H1 (cell line): ENCODE results near the gene KCNK15. TPM values are rescaled to one million over a fixed set of nuclear protein-coding genes. Genes with fewer than 3 reads are reported as not detected.

Experiments used
- CTCF ChIA-PET: fragments of 300-600 bp; sonication (Branson Sonifier 250); formaldehyde crosslinking; loops from one replicate; lab custom pipeline; 2021; ENCODE audit not compliant: partially characterized antibody; lab: Charles Lee
- POLR2A ChIA-PET: fragments of 300-600 bp; sonication (Branson Sonifier 250); formaldehyde crosslinking; loops from one replicate; lab custom pipeline; 2021; ENCODE audit warnings: inconsistent platforms; ENCODE audit not compliant: partially characterized antibody; lab: Charles Lee
- DNase-seq, 2 experiments: peaks; one replicate each; pipeline versions ENCODE4 v3.0.0 to v3.0.0-alpha.2; 2010 to 2022; ENCODE audit warnings: low spot score in 2 of 2, low read depth in 1 of 2, mixed read lengths in 1 of 2
- FAIRE-seq: peaks from 2 replicates; lab custom pipeline; 2011; peaks lifted over from hg19 to GRCh38; lab: Jason Lieb, UNC
- H2AFZ ChIP-seq: 2 replicates; pipeline ENCODE4 v1.8.1; 2012; ENCODE audit warnings: low read length, inconsistent platforms
- H2AK5ac ChIP-seq: 2 replicates; pipeline ENCODE4 v1.6.1; 2013; ENCODE audit warnings: low read depth, low read length
- H2BK120ac ChIP-seq: replicated peaks from 2 replicates; pipeline ENCODE3; 2013; ENCODE audit warnings: low read depth, low read length, inconsistent platforms
- H2BK12ac ChIP-seq: 2 replicates; pipeline ENCODE4 v1.6.1; 2013; ENCODE audit warnings: low read depth, low read length
- H2BK15ac ChIP-seq: 2 replicates; pipeline ENCODE4 v1.6.1; 2013; ENCODE audit warnings: low read length
- H2BK20ac ChIP-seq: 2 replicates; pipeline ENCODE4 v1.6.1; 2013; ENCODE audit warnings: low read length
- H2BK5ac ChIP-seq: 2 replicates; pipeline ENCODE4 v1.6.1; 2013; ENCODE audit warnings: low read depth, low read length
- H3K14ac ChIP-seq: 2 replicates; pipeline ENCODE4 v1.6.1; 2013; ENCODE audit warnings: inconsistent platforms; ENCODE audit not compliant: insufficient read length
- H3K18ac ChIP-seq: 2 replicates; pipeline ENCODE4 v1.6.1; 2013; ENCODE audit warnings: low read length; ENCODE audit errors: extremely low read depth
- H3K23ac ChIP-seq: 2 replicates; pipeline ENCODE4 v1.6.1; 2013; ENCODE audit warnings: inconsistent platforms; ENCODE audit not compliant: insufficient read length
- H3K23me2 ChIP-seq: 2 replicates; pipeline ENCODE4 v1.6.1; 2013; ENCODE audit warnings: low read depth, low read length
- H3K27ac ChIP-seq: 2 replicates; pipeline ENCODE4 v1.6.1; 2011; ENCODE audit warnings: low read depth, low read length, inconsistent platforms
- H3K27me3 ChIP-seq, 4 experiments: replicated peaks in 1 of 4; 1 replicate in 1 of 4; 2 replicates in 3 of 4; pipeline versions ENCODE4 v1.6.1 to v1.8.1; 2011 to 2013; ENCODE audit warnings: low read length in 3 of 4, mild to moderate bottlenecking in 3 of 4, inconsistent platforms in 2 of 4, mixed read lengths in 2 of 4, moderate library complexity in 1 of 4; ENCODE audit not compliant: control insufficient read depth in 3 of 4, insufficient read depth in 3 of 4; ENCODE audit errors: extremely low read depth in 1 of 4
- H3K36me3 ChIP-seq, 4 experiments: 2 replicates each; pipeline versions ENCODE4 v1.6.1 to v1.8.1; 2011 to 2013; ENCODE audit warnings: mild to moderate bottlenecking in 4 of 4, low read length in 3 of 4, moderate library complexity in 2 of 4, control low read depth in 1 of 4, inconsistent platforms in 1 of 4; ENCODE audit not compliant: insufficient read depth in 4 of 4, control insufficient read depth in 2 of 4
- H3K4ac ChIP-seq: replicated peaks from 2 replicates; pipeline ENCODE3; 2013; ENCODE audit warnings: low read length, low read depth, mixed read lengths, inconsistent platforms; ENCODE audit not compliant: insufficient read length
- H3K4me1 ChIP-seq, 4 experiments: replicated peaks in 1 of 4; 1 replicate in 1 of 4; 2 replicates in 3 of 4; pipeline versions ENCODE4 v1.6.1 to v1.8.1; 2011 to 2013; ENCODE audit warnings: low read length in 3 of 4, inconsistent platforms in 2 of 4, mixed read lengths in 1 of 4; ENCODE audit not compliant: insufficient read depth in 4 of 4, control insufficient read depth in 3 of 4
- H3K4me2 ChIP-seq, 2 experiments: 2 replicates each; pipeline versions ENCODE4 v1.6.1 to v1.8.1; 2011 to 2013; ENCODE audit warnings: low read depth in 2 of 2, low read length in 2 of 2, control low read depth in 1 of 2, inconsistent platforms in 1 of 2, mild to moderate bottlenecking in 1 of 2; ENCODE audit not compliant: insufficient read depth in 1 of 2
- H3K4me3 ChIP-seq, 4 experiments: fragments of 200-600, 300-600 bp in 1 of 4; sonication (generic), shearing (Covaris generic), sonication (Bioruptor Twin) in 1 of 4; 2 replicates each; pipeline versions ENCODE4 v1.5.1 to v1.8.1; 2011 to 2016; ENCODE audit warnings: low read length in 4 of 4, low read depth in 3 of 4, control low read depth in 2 of 4, inconsistent platforms in 2 of 4, mild to moderate bottlenecking in 2 of 4, mixed read lengths in 1 of 4, moderate library complexity in 1 of 4; ENCODE audit not compliant: insufficient read depth in 2 of 4; ENCODE audit errors: extremely low read depth in 1 of 4
- H3K56ac ChIP-seq: replicated peaks from 2 replicates; pipeline ENCODE3; 2013; ENCODE audit warnings: low read depth, mild to moderate bottlenecking, mixed read lengths, low read length, inconsistent platforms; ENCODE audit not compliant: insufficient read length
- H3K79me1 ChIP-seq: 2 replicates; pipeline ENCODE4 v1.6.1; 2013; ENCODE audit warnings: low read depth, low read length, control low read depth
- H3K79me2 ChIP-seq, 2 experiments: 2 replicates each; pipeline versions ENCODE4 v1.6.1 to v1.8.1; 2012 to 2013; ENCODE audit warnings: low read length in 2 of 2, mild to moderate bottlenecking in 2 of 2, inconsistent platforms in 1 of 2; ENCODE audit not compliant: insufficient read depth in 2 of 2, control insufficient read depth in 1 of 2
- H3K9ac ChIP-seq, 4 experiments: replicated peaks in 1 of 4; 1 replicate in 1 of 4; 2 replicates in 3 of 4; pipeline versions ENCODE4 v1.6.1 to v1.8.1; 2011 to 2013; ENCODE audit warnings: low read depth in 3 of 4, low read length in 3 of 4, control low read depth in 2 of 4, mild to moderate bottlenecking in 2 of 4, moderate library complexity in 2 of 4, inconsistent platforms in 1 of 4; ENCODE audit errors: extremely low read depth in 1 of 4
- H3K9me3 ChIP-seq, 2 experiments: 2 replicates each; pipeline versions ENCODE4 v1.6.1 to v1.8.1; 2012 to 2013; ENCODE audit warnings: mild to moderate bottlenecking in 2 of 2, moderate library complexity in 2 of 2, control low read depth in 1 of 2, inconsistent platforms in 1 of 2, low read depth in 1 of 2, low read length in 1 of 2, mixed read lengths in 1 of 2; ENCODE audit not compliant: insufficient read depth in 2 of 2
- H4K20me1 ChIP-seq, 2 experiments: replicated peaks in 1 of 2; 2 replicates each; pipeline versions ENCODE3 to v1.8.1; 2011 to 2013; ENCODE audit warnings: inconsistent platforms in 2 of 2, low read length in 2 of 2, mild to moderate bottlenecking in 1 of 2; ENCODE audit not compliant: insufficient read depth in 2 of 2, control insufficient read depth in 1 of 2
- H4K5ac ChIP-seq: 2 replicates; pipeline ENCODE4 v1.6.1; 2013; ENCODE audit warnings: low read length, low read depth, mixed read lengths, inconsistent platforms; ENCODE audit not compliant: insufficient read length
- H4K8ac ChIP-seq: 2 replicates; pipeline ENCODE4 v1.8.0; 2013; ENCODE audit warnings: mild to moderate bottlenecking, moderate library complexity, low read length, inconsistent platforms; ENCODE audit not compliant: insufficient read depth; ENCODE audit errors: extremely low read depth
- H4K91ac ChIP-seq: replicated peaks from 2 replicates; pipeline ENCODE3; 2013; ENCODE audit warnings: low read length, mixed read lengths, inconsistent platforms; ENCODE audit not compliant: insufficient read length
- BRCA1 ChIP-seq: IDR thresholded peaks from 2 replicates; pipeline ENCODE4 v1.6.1; 2012; ENCODE audit warnings: low read depth, low read length, improper control_type of control experiment
- CEBPB ChIP-seq: IDR thresholded peaks from 2 replicates; pipeline ENCODE4 v1.6.1; 2012; ENCODE audit warnings: low read depth, low read length
- CREB1 ChIP-seq: IDR thresholded peaks from 2 replicates; pipeline ENCODE4 v1.6.1; 2012; ENCODE audit warnings: inconsistent platforms
- CTBP2 ChIP-seq: IDR thresholded peaks from 2 replicates; pipeline ENCODE4 v1.7.0; 2011; ENCODE audit warnings: borderline replicate concordance, mild to moderate bottlenecking, moderate library complexity, mixed read lengths, low read length; ENCODE audit not compliant: insufficient read depth, insufficient read length
- HDAC2 ChIP-seq, 2 experiments: fragments of 300-600 bp in 1 of 2; sonication (generic) in 1 of 2; IDR thresholded peaks; 2 replicates each; pipeline ENCODE4 v1.6.1; 2011 to 2012; ENCODE audit warnings: low read depth in 2 of 2, low read length in 2 of 2, mild to moderate bottlenecking in 2 of 2, moderate library complexity in 2 of 2, borderline replicate concordance in 1 of 2, inconsistent platforms in 1 of 2
- JUN ChIP-seq: IDR thresholded peaks from 2 replicates; pipeline ENCODE4 v1.6.1; 2011; ENCODE audit warnings: low read depth, mild to moderate bottlenecking, improper control_type of control experiment, low read length
- KDM4A ChIP-seq: IDR thresholded peaks from one replicate; pipeline ENCODE4 v1.7.1; 2012; ENCODE audit warnings: low read depth, mild to moderate bottlenecking, moderate library complexity, low read length, inconsistent platforms; ENCODE audit not compliant: severe bottlenecking
- KDM5A ChIP-seq: fragments of 200-600 bp; IDR thresholded peaks from 2 replicates; pipeline ENCODE4 v1.7.1; 2012; ENCODE audit warnings: mild to moderate bottlenecking, low read length, inconsistent platforms, mixed read lengths
- RNF2 ChIP-seq: fragments of 200-900, 300-1000 bp; sonication (generic); IDR thresholded peaks from 2 replicates; pipeline ENCODE4 v1.7.1; 2016; ENCODE audit warnings: borderline replicate concordance, low read depth, mild to moderate bottlenecking, antibody characterized with exemption, low read length; ENCODE audit not compliant: poor library complexity, severe bottlenecking; ENCODE audit errors: missing control alignments
- SIRT6 ChIP-seq: IDR thresholded peaks from one replicate; pipeline ENCODE4 v1.7.1; 2012; ENCODE audit warnings: low read length, inconsistent platforms
- SP2 ChIP-seq: IDR thresholded peaks from 2 replicates; pipeline ENCODE4 v1.6.1; 2012; ENCODE audit warnings: mild to moderate bottlenecking, low read length, inconsistent platforms
- TAF7 ChIP-seq: optimal IDR thresholded peaks from 2 replicates; pipeline ENCODE3; 2011; ENCODE audit warnings: low read depth, mild to moderate bottlenecking, inconsistent platforms, low read length, moderate library complexity, borderline replicate concordance
- TCF12 ChIP-seq: IDR thresholded peaks from 2 replicates; pipeline ENCODE4 v1.6.1; 2011; ENCODE audit warnings: low read depth, mild to moderate bottlenecking, low read length
- TEAD4 ChIP-seq: IDR thresholded peaks from 2 replicates; pipeline ENCODE4 v1.6.1; 2012; ENCODE audit warnings: low read depth, low read length, inconsistent platforms, mixed read lengths
- WGBS, 2 experiments: shearing (Covaris generic) in 1 of 2; methylation state at CpG; one replicate each; pipeline versions ENCODE4 v1.1.6 to v1.1.7; 2013 to 2015; ENCODE audit warnings: low lambda C conversion rate in 2 of 2, mixed read lengths in 2 of 2, inconsistent platforms in 1 of 2, low coverage in 1 of 2, missing lambda C conversion rate in 1 of 2; ENCODE audit not compliant: insufficient replicate concordance in 2 of 2, insufficient coverage in 1 of 2, insufficient read length in 1 of 2; ENCODE audit errors: extremely low coverage in 1 of 2, missing lambda C conversion rate in 1 of 2; 5-methylcytosine and 5-hydroxymethylcytosine counted together
- polyA plus RNA-seq, 7 experiments: library from polyadenylated mRNA; depleted of rRNA in 3 of 7; stranded (reverse) in 5 of 7; unstranded in 2 of 7; fragments of >200 nt in 5 of 7; fragments of 200-250 nt in 2 of 7; gene quantifications; 1 replicate in 5 of 7; 2 replicates in 1 of 7; 4 replicates in 1 of 7; pipeline versions ENCODE4 v1.2.1 to v1.2.3, GENCODE V29; 2011 to 2013; ENCODE audit warnings: missing spikeins in 2 of 7, mixed read lengths in 2 of 7
- total RNA-seq: library from RNA; stranded (reverse); fragmentation: NEBNext Ultra II Directional; extraction: Animal tissue kit (Norgen Biotek cat#: 25700); gene quantifications from 2 replicates; pipeline ENCODE4 v1.2.1, GENCODE V29; 2021

The KCNK15 gene
- total and polyA plus RNA-seq, 2 of the 8 experiments (the other 6 are each of a cell fraction or from before 2014, with no cell fraction given) = 0.24 to 0.33 TPM

DNA sequence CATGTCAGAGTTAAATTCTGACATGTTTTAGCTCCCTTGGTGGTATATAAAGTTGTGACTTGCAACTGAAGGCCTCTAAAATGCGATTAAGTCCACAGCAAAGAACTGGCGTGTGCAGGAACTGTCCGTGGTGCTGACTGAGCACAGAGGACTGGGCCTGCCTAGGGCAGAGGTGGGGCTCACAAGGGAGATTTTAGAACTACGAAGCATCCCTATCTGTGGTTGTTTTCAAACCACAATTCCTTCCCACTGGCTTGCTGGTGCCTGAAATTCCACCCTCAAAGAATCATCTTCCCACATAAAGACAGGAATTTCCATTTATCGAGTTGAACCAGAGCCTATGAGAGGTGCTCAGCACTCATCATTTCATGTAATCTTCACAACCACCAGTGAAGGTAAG lies 34.6 kb downstream of the KCNK15 start:
- ChIA-PET POLR2A (interaction anchor here (1.8 kb wide), 1 partner anchor 11 kb away, joined by 4 read pairs; no protein-coding TSS in a partner anchor), CTCF (interaction anchor here (0.6 to 1.1 kb wide), 3 partner anchors 21 to 1315 kb away, joined by 3 to 4 read pairs (median 3); no protein-coding TSS in a partner anchor)
- peaks cover 9% of the 10 kb centered on the region; the same call in 1 of the 2 replicates for H3K79me1 ChIP-seq
- no peak overlapping the region for H4K91ac ChIP-seq
- H4K20me1 ChIP-seq = peaks cover 31 to 37% of the 10 kb centered on the region in 2 experiments
- no peak overlapping the region for H3K23ac ChIP-seq
- H3K9me3 ChIP-seq = no peaks in the 10 kb centered on the region
- H3K18ac ChIP-seq = no peak overlapping the region
- no peak overlapping the region for H3K14ac ChIP-seq
- no peak overlapping the region for H4K5ac ChIP-seq
- no peak overlapping the region for H2BK12ac ChIP-seq
- peak; percentile 42 for FAIRE-seq
- H3K79me2 ChIP-seq = peaks cover 0 to 11% of the 10 kb centered on the region in 2 experiments; a peak in 1 of 4 replicates
- H2AK5ac ChIP-seq = no peak overlapping the region
- no peak overlapping the region for H3K4me2 ChIP-seq
- no peaks in the 10 kb centered on the region for H3K27me3 ChIP-seq
- H2AFZ ChIP-seq = no peak overlapping the region
- no peak overlapping the region for H3K27ac ChIP-seq
- DNase-seq = peak in 1 of 2 experiments; percentile 77
- no peak overlapping the region for H3K4ac ChIP-seq
- no peak overlapping the region for H4K8ac ChIP-seq
- H3K23me2 ChIP-seq = no peaks in the 10 kb centered on the region
- 54% methylated on average over 5 of the region's 5 CpGs; no CpG with 5 or more reads in 1 of the 2 experiments for WGBS, 2 experiments
- H2BK120ac ChIP-seq = no peak overlapping the region
- no peak overlapping the region for H3K4me3 ChIP-seq
- H3K9ac ChIP-seq = no peak overlapping the region
- H2BK20ac ChIP-seq = no peak overlapping the region
- H3K36me3 ChIP-seq = no peaks in the 10 kb centered on the region
- H2BK15ac ChIP-seq = no peak overlapping the region
- H3K56ac ChIP-seq = no peak overlapping the region
- H3K4me1 ChIP-seq = peaks cover 6 to 8% (median 8%) of the 10 kb centered on the region in 4 experiments; a peak in 6 of 7 replicates
- H2BK5ac ChIP-seq = no peak overlapping the region
- TF ChIP-seq KDM5A (no peak), CEBPB (no peak), SIRT6 (no peak), TAF7 (peak; percentile 43), JUN (no peak), TCF12 (no peak), TEAD4 (no peak), KDM4A (no peak), HDAC2 (IDR thresholded peaks at IDR 0.05; ENCODE audit: borderline replicate concordance in 1 of 2, low read depth in 2 of 2, low read length in 2 of 2) (0 out of 4 replicates have a peak, but pooled peaks of 1 of the 2 experiments have one; percentile 42), BRCA1 (no peak), CREB1 (no peak), SP2 (no peak), RNF2 (no peak), CTBP2 (no peak)
